GM12872 (cell line): ENCODE data around the gene RNF114.

Source experiments
- TF ChIP-seq, protein P1 (sequence below): IDR thresholded peaks from 3 replicates; pipeline ENCODE4 v1.5.1; 2011; ENCODE audit warnings: low read depth, mild to moderate bottlenecking, low read length, moderate library complexity; ENCODE audit not compliant: insufficient read depth

RNF114 gene

GRCh38 chr20:49955167-49955566 is 19.0 kb downstream of the RNF114 start:
- TF ChIP-seq, protein P1, sequence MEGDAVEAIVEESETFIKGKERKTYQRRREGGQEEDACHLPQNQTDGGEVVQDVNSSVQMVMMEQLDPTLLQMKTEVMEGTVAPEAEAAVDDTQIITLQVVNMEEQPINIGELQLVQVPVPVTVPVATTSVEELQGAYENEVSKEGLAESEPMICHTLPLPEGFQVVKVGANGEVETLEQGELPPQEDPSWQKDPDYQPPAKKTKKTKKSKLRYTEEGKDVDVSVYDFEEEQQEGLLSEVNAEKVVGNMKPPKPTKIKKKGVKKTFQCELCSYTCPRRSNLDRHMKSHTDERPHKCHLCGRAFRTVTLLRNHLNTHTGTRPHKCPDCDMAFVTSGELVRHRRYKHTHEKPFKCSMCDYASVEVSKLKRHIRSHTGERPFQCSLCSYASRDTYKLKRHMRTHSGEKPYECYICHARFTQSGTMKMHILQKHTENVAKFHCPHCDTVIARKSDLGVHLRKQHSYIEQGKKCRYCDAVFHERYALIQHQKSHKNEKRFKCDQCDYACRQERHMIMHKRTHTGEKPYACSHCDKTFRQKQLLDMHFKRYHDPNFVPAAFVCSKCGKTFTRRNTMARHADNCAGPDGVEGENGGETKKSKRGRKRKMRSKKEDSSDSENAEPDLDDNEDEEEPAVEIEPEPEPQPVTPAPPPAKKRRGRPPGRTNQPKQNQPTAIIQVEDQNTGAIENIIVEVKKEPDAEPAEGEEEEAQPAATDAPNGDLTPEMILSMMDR: no peak

- TF ChIP-seq, protein P1: no peak
Observed at GRCh38 chr20:49956689-49957088, 20.5 kb downstream of the RNF114 start.

GRCh38 chr20:49961413-49961812 is 25.2 kb downstream of the RNF114 start:
- TF ChIP-seq, protein P1: no peak

GRCh38 chr20:49964964-49965780 is 29.0 kb downstream of the RNF114 start:
- TF ChIP-seq, protein P1: peak; percentile 76

- TF ChIP-seq, protein P1: no peak
Observed at GRCh38 chr20:49965781-49966305, 29.6 kb downstream of the RNF114 start.

DNA sequence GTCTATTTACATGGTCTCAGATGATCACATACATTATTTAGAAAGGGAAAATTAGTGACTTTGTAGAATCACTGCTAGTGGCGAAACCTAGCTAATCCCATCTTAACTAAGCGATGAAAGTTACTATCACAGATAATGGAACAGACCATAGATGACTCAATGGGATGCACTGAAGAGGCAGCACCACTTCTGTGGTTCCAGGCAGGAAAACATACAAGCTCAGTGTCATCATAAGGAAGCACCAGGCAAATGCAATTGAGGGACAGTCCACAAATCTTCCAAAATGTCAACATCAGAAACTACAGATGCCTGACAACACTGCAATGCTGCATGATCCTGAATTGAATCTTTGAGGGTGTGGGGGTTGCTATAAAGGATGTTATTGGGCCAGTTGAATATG is 30.7 kb downstream of the RNF114 start:
- TF ChIP-seq, protein P1: no peak

DNA sequence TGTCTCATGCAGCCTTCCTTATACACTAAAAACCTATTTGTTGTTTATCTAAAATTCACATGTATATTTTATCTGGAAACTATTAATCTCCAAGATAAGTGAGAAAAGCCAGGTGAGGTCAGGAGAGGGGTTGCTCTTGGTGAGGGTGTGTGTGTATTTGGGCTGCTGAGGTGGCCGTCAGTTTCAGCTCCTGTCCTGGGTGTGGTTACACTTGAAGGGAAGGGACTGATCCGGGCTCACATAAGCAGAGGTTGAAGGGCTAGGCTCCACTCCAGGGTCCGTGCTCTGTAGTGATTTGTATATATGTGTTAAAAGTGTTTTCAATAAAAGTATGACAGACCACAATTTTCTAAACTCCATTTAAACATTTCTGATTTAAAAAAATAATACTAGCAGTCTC is 33.0 kb downstream of the RNF114 start:
- TF ChIP-seq, protein P1: no peak
